ENCODE results near the gene GNMT. TPM values are rescaled to one million over a fixed set of nuclear protein-coding genes. Genes with fewer than 3 reads are reported as not detected.

GNMT gene
- total RNA-seq, 1 donor from 2014 or later: not detected

Other genes with a start within 250 kb of the GNMT start
- 0.08 TPM for gene PRPH2, start 238.2 kb upstream of the GNMT start, total RNA-seq
- 15.0 TPM for gene TBCC, start 214.7 kb upstream of the GNMT start, total RNA-seq
- 6.1 TPM for gene BICRAL, start 178.7 kb upstream of the GNMT start, total RNA-seq
- 62.7 TPM for gene RPL7L1, start 81.1 kb upstream of the GNMT start, total RNA-seq
- gene PTCRA, start 44.7 kb upstream of the GNMT start, total RNA-seq: not detected
- gene CNPY3, start 31.3 kb upstream of the GNMT start, total RNA-seq: 13.6 TPM
- 19.4 TPM for gene PEX6, start 18.4 kb downstream of the GNMT start, total RNA-seq
- gene PPP2R5D, start 23.8 kb downstream of the GNMT start, total RNA-seq: 21.2 TPM
- 46.1 TPM for gene MEA1, start 53.2 kb downstream of the GNMT start, total RNA-seq
- gene KLHDC3, start 53.5 kb downstream of the GNMT start, total RNA-seq: 32.6 TPM
- gene RRP36, start 60.9 kb downstream of the GNMT start, total RNA-seq: 48.3 TPM
- 10.3 TPM for gene CUL7, start 93.1 kb downstream of the GNMT start, total RNA-seq
- gene MRPL2, start 98.7 kb downstream of the GNMT start, total RNA-seq: 45.0 TPM
- gene KLC4, start 98.9 kb downstream of the GNMT start, total RNA-seq: 7.5 TPM
- 37.3 TPM for gene PTK7, start 115.6 kb downstream of the GNMT start, total RNA-seq
- 19.3 TPM for gene SRF, start 210.5 kb downstream of the GNMT start, total RNA-seq
- 23.6 TPM for gene CUL9, start 221.4 kb downstream of the GNMT start, total RNA-seq

All from esophagus mucosa (tissue), 1 donor.